Measurements from ENCODE around the gene CKAP2L. TPM values are rescaled to one million over a fixed set of nuclear protein-coding genes. Genes with fewer than 3 reads are reported as not detected.
"Not testable (repeated sequence)": the region's sequence is repeated elsewhere in the genome, so short reads cannot be mapped to it uniquely, and the experiment has no call there.

The CKAP2L gene
- total RNA-seq, 4 donors from 2014 or later, result 4.3 to 14.4 (median 6.7) TPM

- Histone ChIP-seq H3K4me3 (no peak overlapping the region), H3K9me3 (no peaks in the 10 kb centered on the region), H3K27ac (no peak overlapping the region), H3K4me1 (no peaks in the 10 kb centered on the region), H3K27me3 (peaks cover 0 to 7% (median 0%) of the 10 kb centered on the region in 4 donors), H3K36me3 (no peaks in the 10 kb centered on the region)
- no peak for TF ChIP-seq CTCF (IDR thresholded peaks at IDR 0.05)
- no peak for TF ChIP-seq POLR2A (IDR thresholded peaks at IDR 0.05)
- intact Hi-C loops (cut with DNase I), result no loop called here
- 80 to 83% methylated on average over 9 of the region's 9 CpGs for WGBS, 2 donors
- no peak for DNase-seq
Observed at GRCh38 chr2:112710956-112711750, 53.3 kb downstream of the CKAP2L start.

DNA sequence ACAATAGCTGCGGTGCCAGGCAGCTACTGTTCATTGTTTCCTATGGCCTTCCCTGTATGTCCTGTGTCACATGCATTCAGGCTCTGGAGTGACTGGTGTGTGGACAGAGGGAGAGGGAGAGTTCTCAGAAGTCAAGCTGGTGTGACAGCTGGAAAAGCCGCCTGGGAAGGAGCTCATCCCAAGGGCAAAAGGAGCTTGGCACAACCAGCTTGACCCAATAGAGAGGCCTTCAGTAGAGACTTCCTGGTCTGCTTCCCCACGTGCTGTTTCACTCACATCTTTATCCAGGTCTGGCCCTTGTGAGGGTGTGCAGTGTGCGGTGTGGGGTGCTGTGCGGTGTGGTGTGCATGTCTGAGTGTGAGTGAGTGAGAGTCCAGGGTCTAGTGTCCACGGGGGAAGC lies 54.7 kb downstream of the CKAP2L start:
- 85 to 92% methylated on average over 4 to 5 of the region's 6 CpGs for WGBS, 2 donors
- no peak overlapping the region for H3K4me3 ChIP-seq
- H3K27me3 ChIP-seq, result peaks cover 0 to 7% (median 0%) of the 10 kb centered on the region in 4 donors
- no peaks in the 10 kb centered on the region for H3K9me3 ChIP-seq
- no peaks in the 10 kb centered on the region for H3K36me3 ChIP-seq
- H3K4me1 ChIP-seq, result no peaks in the 10 kb centered on the region
- H3K27ac ChIP-seq, result no peak overlapping the region
- TF ChIP-seq CTCF (IDR thresholded peaks at IDR 0.05), result no peak
- TF ChIP-seq POLR2A (IDR thresholded peaks at IDR 0.05), result no peak
- no peak for DNase-seq
- intact Hi-C loops (cut with DNase I), result no loop called here

DNA sequence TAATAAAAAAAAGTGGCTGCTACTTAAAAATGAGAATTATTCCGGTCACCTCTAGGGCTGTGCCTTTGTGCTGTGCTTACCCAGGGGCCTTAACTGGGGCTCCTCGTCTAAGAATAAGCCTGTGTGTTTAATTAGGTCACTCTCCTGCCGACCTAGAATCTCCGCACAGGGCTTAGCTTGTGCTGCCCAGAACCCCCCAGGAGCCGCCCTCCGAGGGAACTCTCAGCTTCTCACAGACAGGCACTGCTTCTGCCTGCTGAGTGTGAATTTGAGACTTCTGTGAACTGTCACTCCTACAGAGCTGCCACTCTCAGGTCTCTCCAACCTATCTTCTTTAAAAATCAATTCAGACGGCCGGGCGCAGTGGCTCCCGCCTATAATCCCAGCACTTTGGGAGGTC lies 55.4 kb downstream of the CKAP2L start:
- intact Hi-C loops (cut with DNase I), result no loop called here
- Histone ChIP-seq H3K36me3 (no peaks in the 10 kb centered on the region), H3K9me3 (no peaks in the 10 kb centered on the region), H3K27me3 (peaks cover 0 to 7% (median 0%) of the 10 kb centered on the region in 4 donors), H3K27ac (peak overlapping the region in 1 of 4 donors; percentile 3), H3K4me3 (no peak overlapping the region), H3K4me1 (no peaks in the 10 kb centered on the region)
- DNase-seq, result no peak
- TF ChIP-seq POLR2A (IDR thresholded peaks at IDR 0.05), result no peak
- TF ChIP-seq CTCF (IDR thresholded peaks at IDR 0.05), result no peak
- 59 to 72% methylated on average over 9 to 10 of the region's 10 CpGs for WGBS, 2 donors

DNA sequence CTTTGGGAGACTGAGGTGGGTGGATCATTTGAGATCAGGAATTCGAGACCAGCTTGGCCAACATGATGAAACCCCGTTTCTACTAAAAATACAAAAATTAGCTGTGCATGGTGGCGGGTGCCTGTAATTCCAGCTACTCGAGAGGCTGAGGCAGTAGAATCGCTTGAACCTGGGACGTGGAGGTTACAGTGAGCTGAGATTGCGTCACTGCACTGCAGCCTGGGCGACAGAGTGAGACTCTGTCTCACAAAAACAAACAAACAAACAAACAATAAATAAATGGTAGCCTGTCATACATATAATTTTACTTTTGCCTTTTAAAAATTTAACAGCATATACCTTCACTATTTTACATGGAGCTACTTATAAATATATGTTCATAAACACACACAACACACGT lies 57.5 kb downstream of the CKAP2L start:
- DNase-seq; intact Hi-C loops (cut with DNase I); H3K36me3 ChIP-seq; H3K27me3 ChIP-seq; H3K9me3 ChIP-seq; H3K27ac ChIP-seq; H3K4me1 ChIP-seq; H3K4me3 ChIP-seq: not testable (repeated sequence)
- 72 to 78% methylated on average over 9 of the region's 9 CpGs for WGBS, 2 donors

GRCh38 chr2:112706170-112706664 lies 58.2 kb downstream of the CKAP2L start:
- Histone ChIP-seq H3K36me3 (no peaks in the 10 kb centered on the region), H3K4me1 (no peaks in the 10 kb centered on the region), H3K27ac (no peak overlapping the region), H3K4me3 (no peak overlapping the region), H3K9me3 (no peaks in the 10 kb centered on the region), H3K27me3 (peaks cover 0 to 7% (median 0%) of the 10 kb centered on the region in 4 donors)
- WGBS, 2 donors, result 59 to 62% methylated on average over 5 of the region's 5 CpGs
- TF ChIP-seq POLR2A (IDR thresholded peaks at IDR 0.05) (no peak), CTCF (IDR thresholded peaks at IDR 0.05) (no peak)
- DNase-seq, result no peak
- intact Hi-C loops (cut with DNase I), result no loop called here
